ENCODE measurements around the gene ZYX. TPM values are rescaled to one million over a fixed set of nuclear protein-coding genes. Genes with fewer than 3 reads are reported as not detected.

The ZYX gene
- total RNA-seq, 4 donors from 2014 or later = 57.5 to 96.9 (median 72.7) TPM

GRCh38 chr7:143382126-143382790 lies 1.1 kb downstream of the ZYX start:
- Histone ChIP-seq H3K27me3 (no peaks in the 10 kb centered on the region), H3K4me1 (peaks cover 0 to 70% (median 50%) of the 10 kb centered on the region in 4 donors), H3K27ac (peak overlapping the region; percentile 89 to 99 (median 97)), H3K36me3 (peaks cover 0 to 5% (median 0%) of the 10 kb centered on the region in 3 donors), H3K4me3 (peak overlapping the region; percentile 70 to 96 (median 90)), H3K9me3 (no peaks in the 10 kb centered on the region)
- TF ChIP-seq CTCF (IDR thresholded peaks at IDR 0.05) (no peak), POLR2A (IDR thresholded peaks at IDR 0.05) (no peak), EP300 (IDR thresholded peaks at IDR 0.05) (no peak)
- DNase-seq (ENCODE audit: low spot score in 2 of 2) = no peak
- WGBS, 2 donors = 16 to 20% methylated on average over 18 of the region's 21 CpGs

GRCh38 chr7:143382791-143383641 lies 1.9 kb downstream of the ZYX start:
- 76 to 84% methylated on average over 15 of the region's 15 CpGs for WGBS, 2 donors
- H3K4me1 ChIP-seq = peaks cover 0 to 77% (median 50%) of the 10 kb centered on the region in 4 donors
- no peak for DNase-seq (ENCODE audit: low spot score in 2 of 2)
- H3K27me3 ChIP-seq = no peaks in the 10 kb centered on the region
- peaks cover 0 to 12% (median 0%) of the 10 kb centered on the region in 3 donors for H3K36me3 ChIP-seq
- no peak for TF ChIP-seq POLR2A (IDR thresholded peaks at IDR 0.05)
- no peak for TF ChIP-seq CTCF (IDR thresholded peaks at IDR 0.05)
- TF ChIP-seq EP300 (IDR thresholded peaks at IDR 0.05) = no peak
- H3K27ac ChIP-seq = peak overlapping the region; percentile 89 to 99 (median 97)
- H3K9me3 ChIP-seq = no peaks in the 10 kb centered on the region
- peak overlapping the region; percentile 70 to 96 (median 90) for H3K4me3 ChIP-seq

GRCh38 chr7:143383642-143383957 lies 2.5 kb downstream of the ZYX start:
- H3K4me3 ChIP-seq = peak overlapping the region in 2 of 4 donors; percentile 70 to 96
- H3K9me3 ChIP-seq = no peaks in the 10 kb centered on the region
- peaks cover 0 to 81% (median 50%) of the 10 kb centered on the region in 4 donors for H3K4me1 ChIP-seq
- H3K27ac ChIP-seq = peak overlapping the region in 3 of 4 donors; percentile 50 to 99 (median 96)
- TF ChIP-seq EP300 (IDR thresholded peaks at IDR 0.05) = no peak
- TF ChIP-seq POLR2A (IDR thresholded peaks at IDR 0.05) = no peak
- TF ChIP-seq CTCF (IDR thresholded peaks at IDR 0.05) = no peak
- 56 to 79% methylated on average over 1 of the region's 1 CpG for WGBS, 2 donors
- no peak for DNase-seq (ENCODE audit: low spot score in 2 of 2)
- H3K36me3 ChIP-seq = peaks cover 0 to 18% (median 5%) of the 10 kb centered on the region in 3 donors
- H3K27me3 ChIP-seq = no peaks in the 10 kb centered on the region

GRCh38 chr7:143384148-143384547 lies 3.0 kb downstream of the ZYX start:
- Histone ChIP-seq H3K27ac (peak overlapping the region in 3 of 4 donors; percentile 50 to 99 (median 96)), H3K4me1 (peaks cover 0 to 81% (median 50%) of the 10 kb centered on the region in 4 donors), H3K9me3 (no peaks in the 10 kb centered on the region), H3K4me3 (peak overlapping the region in 1 of 4 donors; percentile 70), H3K27me3 (no peaks in the 10 kb centered on the region), H3K36me3 (peaks cover 0 to 24% (median 5%) of the 10 kb centered on the region in 3 donors)
- no peak for DNase-seq (ENCODE audit: low spot score in 2 of 2)
- no peak for TF ChIP-seq EP300 (IDR thresholded peaks at IDR 0.05)
- TF ChIP-seq CTCF (IDR thresholded peaks at IDR 0.05) = no peak
- no peak for TF ChIP-seq POLR2A (IDR thresholded peaks at IDR 0.05)
- WGBS, 2 donors = 38 to 52% methylated on average over 5 of the region's 5 CpGs

All from tibial nerve (tissue), 4 donors.